K562 (cell line): ENCODE data around the gene MMEL1. TPM values are rescaled to one million over a fixed set of nuclear protein-coding genes. Genes with fewer than 3 reads are reported as not detected.
A peak's percentile ranks its signal among the peaks of the same experiment; 100 is the strongest.

Experiments used
- ARNT ChIP-seq, 2 experiments: fragments of 450-650 bp; IDR thresholded peaks; 2 replicates each; pipeline ENCODE4 v1.6.1; 2016; ENCODE audit warnings: mild to moderate bottlenecking in 1 of 2
- ATF7 ChIP-seq: fragments of 450-650 bp; IDR thresholded peaks from 2 replicates; pipeline ENCODE4 v1.7.1; 2014; ENCODE audit warnings: mild to moderate bottlenecking, moderate library complexity
- L3MBTL2 ChIP-seq: fragments of 450-650 bp; IDR thresholded peaks from 2 replicates; pipeline ENCODE4 v1.6.1; 2016; ENCODE audit warnings: mild to moderate bottlenecking, moderate library complexity
- MCM5 ChIP-seq: fragments of 450-650 bp; IDR thresholded peaks from 2 replicates; pipeline ENCODE4 v1.6.1; 2016; ENCODE audit warnings: low read depth
- MED1 ChIP-seq: sonication (generic); formaldehyde crosslinking; IDR thresholded peaks from 2 replicates; pipeline ENCODE4 v1.8.1; 2023; ENCODE audit warnings: missing genetic modification reagents, borderline replicate concordance
- NELFE ChIP-seq: IDR thresholded peaks from 2 replicates; pipeline ENCODE4 v1.6.1; 2011; ENCODE audit warnings: mild to moderate bottlenecking; ENCODE audit not compliant: insufficient read depth, insufficient read length
- RBM14 ChIP-seq: fragments of 200-400 bp; formaldehyde crosslinking; IDR thresholded peaks from 2 replicates; pipeline ENCODE4 v1.6.1; 2018; ENCODE audit warnings: low read depth, mild to moderate bottlenecking, low read length, moderate library complexity, borderline replicate concordance; ENCODE audit not compliant: insufficient read depth
- RBM39 ChIP-seq: fragments of 200-400 bp; formaldehyde crosslinking; optimal IDR thresholded peaks from 2 replicates; pipeline ENCODE3; 2018; ENCODE audit warnings: low read depth, low read length
- THAP7 ChIP-seq: fragments of 250-450 bp; sonication (Bioruptor Pico); IDR thresholded peaks from 2 replicates; pipeline ENCODE4 v1.5.0; 2021
- USF1 ChIP-seq: sonication (generic); formaldehyde crosslinking; IDR thresholded peaks from 2 replicates; pipeline ENCODE4 v1.9.0; 2022; ENCODE audit warnings: mild to moderate bottlenecking, missing genetic modification reagents
- ZBTB11 ChIP-seq, 3 experiments: fragments of 200-800 bp in 1 of 3; fragments of 250-450 bp in 1 of 3; fragments of 450-650 bp in 1 of 3; sonication (Bioruptor Pico) in 1 of 3; sonication (Bioruptor generic) in 1 of 3; formaldehyde crosslinking in 1 of 3; IDR thresholded peaks; 2 replicates each; pipeline versions ENCODE4 v1.6.1 to v1.8.0; 2016 to 2022; ENCODE audit warnings: mild to moderate bottlenecking in 2 of 3, missing genetic modification characterization in 2 of 3, missing compliant biosample characterization in 1 of 3, moderate library complexity in 1 of 3
- ZNF175 ChIP-seq: fragments of 200-800 bp; sonication (Bioruptor generic); IDR thresholded peaks from 2 replicates; pipeline ENCODE4 v1.6.1; 2016; ENCODE audit warnings: low read depth, mild to moderate bottlenecking, missing genetic modification characterization, missing compliant biosample characterization
- ZNF274 ChIP-seq: IDR thresholded peaks from 2 replicates; pipeline ENCODE4 v1.6.1; 2011; ENCODE audit warnings: low read depth, mild to moderate bottlenecking, low read length, moderate library complexity, borderline replicate concordance
- ZNF707 ChIP-seq: fragments of 250-450 bp; sonication (Bioruptor Pico); conservative IDR thresholded peaks from 2 replicates; pipeline ENCODE4 v1.8.0; 2022; ENCODE audit warnings: inconsistent platforms, mild to moderate bottlenecking, moderate library complexity
- polyA plus RNA-seq, 8 experiments: library from polyadenylated mRNA; depleted of rRNA in 4 of 8; stranded (reverse) in 5 of 8; unstranded in 3 of 8; fragments of >200 nt; fragmentation: Nextera tagmentation in 2 of 8; fragmentation: Illumina TruSeq in 1 of 8; extraction: Ambion mirVana in 2 of 8; extraction: Trizol in 1 of 8; gene quantifications; 2 replicates each; pipeline versions ENCODE4 v1.2.1 to v1.2.3, GENCODE V29; 2011 to 2014; ENCODE audit warnings: inconsistent platforms in 1 of 8, missing spikeins in 1 of 8
- total RNA-seq, 7 experiments: library from RNA; depleted of rRNA in 6 of 7; stranded (reverse); fragments of >200 nt in 6 of 7; fragmentation: Illumina TruSeq in 2 of 7; extraction: Trizol in 2 of 7; gene quantifications; 2 replicates each; pipeline versions ENCODE4 v1.2.1 to v1.2.3, GENCODE V29; 2011 to 2021; ENCODE audit warnings: low replicate concordance in 1 of 7
- TF ChIP-seq, protein P1 (sequence below): fragments of 450-650 bp; formaldehyde crosslinking; IDR thresholded peaks from 2 replicates; pipeline ENCODE4 v1.4.0; 2020; ENCODE audit warnings: mild to moderate bottlenecking, moderate library complexity
- TF ChIP-seq, protein P2 (sequence below): fragments of 250-450 bp; sonication (Bioruptor Pico); IDR thresholded peaks from 2 replicates; pipeline ENCODE4 v1.8.0; 2022; ENCODE audit warnings: moderate library complexity, mild to moderate bottlenecking, inconsistent platforms
- TF ChIP-seq, protein P3 (sequence below), 3 experiments: IDR thresholded peaks in 2 of 3; conservative IDR thresholded peaks in 1 of 3; 2 replicates each; pipeline ENCODE4 v1.5.1; 2011 to 2012; ENCODE audit warnings: low read length in 3 of 3, mild to moderate bottlenecking in 3 of 3, control low read depth in 2 of 3, improper control_type of control experiment in 1 of 3, inconsistent platforms in 1 of 3, low read depth in 1 of 3, mixed read lengths in 1 of 3, moderate library complexity in 1 of 3; ENCODE audit not compliant: insufficient read depth in 2 of 3

Gene MMEL1
- total and polyA plus RNA-seq, 9 of the 15 experiments (the other 6 are each of a cell fraction or from before 2014, with no cell fraction given), result not detected

- no peak for TF ChIP-seq MCM5
- no peak for TF ChIP-seq RBM39
- no peak for TF ChIP-seq RBM14
- no peak for TF ChIP-seq ZNF707 (CRISPR knock-in tag)
- TF ChIP-seq ATF7, result no peak
- TF ChIP-seq, protein P1, sequence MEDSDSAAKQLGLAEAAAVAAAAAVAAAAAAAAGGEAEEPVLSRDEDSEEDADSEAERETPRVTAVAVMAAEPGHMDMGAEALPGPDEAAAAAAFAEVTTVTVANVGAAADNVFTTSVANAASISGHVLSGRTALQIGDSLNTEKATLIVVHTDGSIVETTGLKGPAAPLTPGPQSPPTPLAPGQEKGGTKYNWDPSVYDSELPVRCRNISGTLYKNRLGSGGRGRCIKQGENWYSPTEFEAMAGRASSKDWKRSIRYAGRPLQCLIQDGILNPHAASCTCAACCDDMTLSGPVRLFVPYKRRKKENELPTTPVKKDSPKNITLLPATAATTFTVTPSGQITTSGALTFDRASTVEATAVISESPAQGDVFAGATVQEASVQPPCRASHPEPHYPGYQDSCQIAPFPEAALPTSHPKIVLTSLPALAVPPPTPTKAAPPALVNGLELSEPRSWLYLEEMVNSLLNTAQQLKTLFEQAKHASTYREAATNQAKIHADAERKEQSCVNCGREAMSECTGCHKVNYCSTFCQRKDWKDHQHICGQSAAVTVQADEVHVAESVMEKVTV (CRISPR knock-in tag), result no peak
- TF ChIP-seq MED1, result no peak
- TF ChIP-seq ZBTB11 (CRISPR knock-in tag; IDR thresholded peaks at IDR 0.05), result no peak; a peak in 1 of 6 replicates
- TF ChIP-seq NELFE, result no peak
- no peak for TF ChIP-seq ARNT (IDR thresholded peaks at IDR 0.05)
- TF ChIP-seq ZNF175 (CRISPR knock-in tag), result 0 out of 2 replicates have a peak, but pooled peaks have one; percentile 16
- peak; percentile 81 for TF ChIP-seq USF1 (CRISPR knock-in tag)
- peak; percentile 88 for TF ChIP-seq L3MBTL2
- TF ChIP-seq, protein P2, sequence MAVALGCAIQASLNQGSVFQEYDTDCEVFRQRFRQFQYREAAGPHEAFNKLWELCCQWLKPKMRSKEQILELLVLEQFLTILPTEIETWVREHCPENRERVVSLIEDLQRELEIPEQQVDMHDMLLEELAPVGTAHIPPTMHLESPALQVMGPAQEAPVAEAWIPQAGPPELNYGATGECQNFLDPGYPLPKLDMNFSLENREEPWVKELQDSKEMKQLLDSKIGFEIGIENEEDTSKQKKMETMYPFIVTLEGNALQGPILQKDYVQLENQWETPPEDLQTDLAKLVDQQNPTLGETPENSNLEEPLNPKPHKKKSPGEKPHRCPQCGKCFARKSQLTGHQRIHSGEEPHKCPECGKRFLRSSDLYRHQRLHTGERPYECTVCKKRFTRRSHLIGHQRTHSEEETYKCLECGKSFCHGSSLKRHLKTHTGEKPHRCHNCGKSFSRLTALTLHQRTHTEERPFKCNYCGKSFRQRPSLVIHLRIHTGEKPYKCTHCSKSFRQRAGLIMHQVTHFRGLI (CRISPR knock-in tag), result peak; percentile 38; the same call in 1 of the 2 replicates
- TF ChIP-seq, protein P3, sequence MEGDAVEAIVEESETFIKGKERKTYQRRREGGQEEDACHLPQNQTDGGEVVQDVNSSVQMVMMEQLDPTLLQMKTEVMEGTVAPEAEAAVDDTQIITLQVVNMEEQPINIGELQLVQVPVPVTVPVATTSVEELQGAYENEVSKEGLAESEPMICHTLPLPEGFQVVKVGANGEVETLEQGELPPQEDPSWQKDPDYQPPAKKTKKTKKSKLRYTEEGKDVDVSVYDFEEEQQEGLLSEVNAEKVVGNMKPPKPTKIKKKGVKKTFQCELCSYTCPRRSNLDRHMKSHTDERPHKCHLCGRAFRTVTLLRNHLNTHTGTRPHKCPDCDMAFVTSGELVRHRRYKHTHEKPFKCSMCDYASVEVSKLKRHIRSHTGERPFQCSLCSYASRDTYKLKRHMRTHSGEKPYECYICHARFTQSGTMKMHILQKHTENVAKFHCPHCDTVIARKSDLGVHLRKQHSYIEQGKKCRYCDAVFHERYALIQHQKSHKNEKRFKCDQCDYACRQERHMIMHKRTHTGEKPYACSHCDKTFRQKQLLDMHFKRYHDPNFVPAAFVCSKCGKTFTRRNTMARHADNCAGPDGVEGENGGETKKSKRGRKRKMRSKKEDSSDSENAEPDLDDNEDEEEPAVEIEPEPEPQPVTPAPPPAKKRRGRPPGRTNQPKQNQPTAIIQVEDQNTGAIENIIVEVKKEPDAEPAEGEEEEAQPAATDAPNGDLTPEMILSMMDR (IDR thresholded peaks at IDR 0.05 in 2 of 3, conservative IDR thresholded peaks at IDR 0.05 in 1 of 3; ENCODE audit: insufficient read depth in 2 of 3, low read depth in 1 of 3, low read length in 3 of 3), result no peak
- TF ChIP-seq THAP7 (CRISPR knock-in tag), result no peak
- TF ChIP-seq ZNF274, result no peak
Observed at GRCh38 chr1:2555634-2556276, 77.1 kb downstream of the MMEL1 start (continued).
